SK-N-SH treated with all-trans-retinoic acid at 6 μM for 48 hours (cell line): ENCODE data around the gene WASF2.
"Not testable (repeated sequence)": the region's sequence is repeated elsewhere in the genome, so short reads cannot be mapped to it uniquely, and the experiment has no call there.

Source experiments
- ATAC-seq: fragments of 200-7000 bp; cut with Tn5 transposase; 3 replicates; pipeline ENCODE4 v1.9.1; 2020; ENCODE audit warnings: mild to moderate bottlenecking, moderate library complexity
- ARNTL ChIP-seq: fragments of 450-650 bp; formaldehyde crosslinking; IDR thresholded peaks from 2 replicates; pipeline ENCODE4 v1.5.0; 2020; ENCODE audit warnings: low read depth, mild to moderate bottlenecking, moderate library complexity, borderline replicate concordance
- BACH2 ChIP-seq: fragments of 250-450 bp; sonication (Bioruptor Pico); IDR thresholded peaks from 2 replicates; pipeline ENCODE4 v1.9.0; 2021; ENCODE audit warnings: mild to moderate bottlenecking, borderline replicate concordance
- CREB5 ChIP-seq: fragments of 250-450 bp; sonication (Bioruptor Pico); IDR thresholded peaks from 2 replicates; pipeline ENCODE4 v1.5.1; 2020; ENCODE audit warnings: low read depth, mild to moderate bottlenecking, moderate library complexity
- CSDC2 ChIP-seq: fragments of 250-450 bp; sonication (Bioruptor Pico); IDR thresholded peaks from 2 replicates; pipeline ENCODE4 v1.5.0; 2020; ENCODE audit warnings: mild to moderate bottlenecking, moderate library complexity
- CSRNP3 ChIP-seq: fragments of 250-450 bp; sonication (Bioruptor Pico); IDR thresholded peaks from 2 replicates; pipeline ENCODE4 v1.5.1; 2021; ENCODE audit warnings: mild to moderate bottlenecking, moderate library complexity
- ESRRG ChIP-seq: fragments of 250-450 bp; sonication (Bioruptor Pico); IDR thresholded peaks from 2 replicates; pipeline ENCODE4 v1.6.1; 2021; ENCODE audit warnings: mild to moderate bottlenecking
- GLIS3 ChIP-seq: fragments of 250-450 bp; sonication (Bioruptor Pico); IDR thresholded peaks from 2 replicates; pipeline ENCODE4 v1.5.0; 2020; ENCODE audit warnings: mild to moderate bottlenecking, moderate library complexity
- OSR1 ChIP-seq: fragments of 250-450 bp; sonication (Bioruptor Pico); IDR thresholded peaks from 2 replicates; pipeline ENCODE4 v1.8.0; 2022; ENCODE audit warnings: moderate library complexity, mild to moderate bottlenecking, inconsistent platforms
- PATZ1 ChIP-seq: fragments of 250-450 bp; sonication (Bioruptor Pico); IDR thresholded peaks from 2 replicates; pipeline ENCODE4 v1.8.0; 2020; ENCODE audit warnings: mild to moderate bottlenecking, moderate library complexity, borderline replicate concordance
- POU6F1 ChIP-seq: fragments of 250-450 bp; sonication (Bioruptor Pico); IDR thresholded peaks from 2 replicates; pipeline ENCODE4 v1.8.0; 2021; ENCODE audit warnings: low read depth, mild to moderate bottlenecking, moderate library complexity, borderline replicate concordance
- PPARA ChIP-seq: fragments of 250-450 bp; sonication (Bioruptor Pico); IDR thresholded peaks from 2 replicates; pipeline ENCODE4 v1.5.0; 2020; ENCODE audit warnings: mild to moderate bottlenecking, borderline replicate concordance
- RARB ChIP-seq: fragments of 250-450 bp; sonication (Bioruptor Pico); IDR thresholded peaks from 2 replicates; pipeline ENCODE4 v1.8.0; 2021; ENCODE audit warnings: mild to moderate bottlenecking, moderate library complexity
- SNAI2 ChIP-seq: fragments of 250-450 bp; sonication (Bioruptor Pico); IDR thresholded peaks from 2 replicates; pipeline ENCODE4 v1.5.0; 2020; ENCODE audit warnings: mild to moderate bottlenecking, moderate library complexity
- TCF4 ChIP-seq: fragments of 250-450 bp; sonication (Bioruptor Pico); IDR thresholded peaks from 2 replicates; pipeline ENCODE4 v1.8.0; 2021; ENCODE audit warnings: mild to moderate bottlenecking, moderate library complexity, borderline replicate concordance
- TOX ChIP-seq: fragments of 250-450 bp; sonication (Bioruptor Pico); IDR thresholded peaks from 2 replicates; pipeline ENCODE4 v1.8.0; 2021; ENCODE audit warnings: mild to moderate bottlenecking, moderate library complexity, borderline replicate concordance
- TSHZ2 ChIP-seq: fragments of 250-450 bp; sonication (Bioruptor Pico); IDR thresholded peaks from 2 replicates; pipeline ENCODE4 v1.5.0; 2020; ENCODE audit warnings: mild to moderate bottlenecking, moderate library complexity
- ZC3H10 ChIP-seq: fragments of 250-450 bp; sonication (Bioruptor Pico); IDR thresholded peaks from 2 replicates; pipeline ENCODE4 v1.5.1; 2021; ENCODE audit warnings: mild to moderate bottlenecking, moderate library complexity
- ZFP3 ChIP-seq: fragments of 250-450 bp; sonication (Bioruptor Pico); IDR thresholded peaks from 2 replicates; pipeline ENCODE4 v1.5.0; 2020; ENCODE audit warnings: mild to moderate bottlenecking, moderate library complexity
- ZFP30 ChIP-seq: fragments of 450-650 bp; formaldehyde crosslinking; IDR thresholded peaks from 2 replicates; pipeline ENCODE4 v1.5.0; 2022; ENCODE audit warnings: mild to moderate bottlenecking, moderate library complexity
- ZNF565 ChIP-seq: fragments of 450-650 bp; formaldehyde crosslinking; conservative IDR thresholded peaks from 2 replicates; pipeline ENCODE4 v1.5.0; 2020; ENCODE audit warnings: low read depth, mild to moderate bottlenecking, moderate library complexity
- ZNF70 ChIP-seq: fragments of 450-650 bp; formaldehyde crosslinking; IDR thresholded peaks from 2 replicates; pipeline ENCODE4 v1.5.0; 2020; ENCODE audit warnings: mild to moderate bottlenecking, moderate library complexity
- ZNF8 ChIP-seq: fragments of 450-650 bp; formaldehyde crosslinking; IDR thresholded peaks from 2 replicates; pipeline ENCODE4 v1.5.0; 2020; ENCODE audit warnings: mild to moderate bottlenecking, moderate library complexity

The WASF2 gene

GRCh38 chr1:27435566-27436203 lies 54.3 kb downstream of the WASF2 start:
- TF ChIP-seq CSRNP3 (CRISPR knock-in tag) (no peak), TOX (CRISPR knock-in tag) (no peak), RARB (no peak), SNAI2 (CRISPR knock-in tag) (no peak), ARNTL (no peak), OSR1 (CRISPR knock-in tag) (no peak), ESRRG (CRISPR knock-in tag) (no peak), PPARA (CRISPR knock-in tag) (no peak), ZNF565 (CRISPR knock-in tag) (no peak), POU6F1 (no peak), CSDC2 (CRISPR knock-in tag) (no peak), TCF4 (no peak), ZFP30 (CRISPR knock-in tag) (no peak)
- TF ChIP-seq, all 23 proteins: peak for 0
- ATAC-seq, result no peak

GRCh38 chr1:27433706-27434105 lies 56.3 kb downstream of the WASF2 start:
- ATAC-seq, result no peak

GRCh38 chr1:27432725-27433124 lies 57.2 kb downstream of the WASF2 start:
- not testable (repeated sequence) for ATAC-seq

More at GRCh38 chr1:27433706-27434105, 56.3 kb downstream of the WASF2 start:
- TF ChIP-seq ZNF565 (CRISPR knock-in tag) (no peak), OSR1 (CRISPR knock-in tag) (no peak), ZC3H10 (no peak), ZFP3 (no peak), CREB5 (CRISPR knock-in tag) (no peak), BACH2 (CRISPR knock-in tag) (no peak), GLIS3 (CRISPR knock-in tag) (no peak), ZNF8 (CRISPR knock-in tag) (no peak), ZFP30 (CRISPR knock-in tag) (no peak), SNAI2 (CRISPR knock-in tag) (no peak), ZNF70 (CRISPR knock-in tag) (no peak), RARB (no peak)

- no peak for ATAC-seq
- TF ChIP-seq TOX (CRISPR knock-in tag), result no peak
Observed at GRCh38 chr1:27431601-27431940, 58.4 kb downstream of the WASF2 start.

- ATAC-seq, result no peak; the same call in 2 of the 3 replicates
- TF ChIP-seq PPARA (CRISPR knock-in tag) (no peak), CSRNP3 (CRISPR knock-in tag) (no peak), ARNTL (no peak), TSHZ2 (no peak), POU6F1 (no peak), PATZ1 (CRISPR knock-in tag) (no peak), ZC3H10 (no peak), OSR1 (CRISPR knock-in tag) (no peak)
Observed at GRCh38 chr1:27430903-27431600, 58.9 kb downstream of the WASF2 start.
